Kidney epithelial cell (primary cell): ENCODE results near the gene ACSF3. TPM values are rescaled to one million over a fixed set of nuclear protein-coding genes. Genes with fewer than 3 reads are reported as not detected.

Source experiments
- DNase-seq: peaks from one replicate; pipeline ENCODE4 v3.0.0-alpha.2; 2010; ENCODE audit warnings: low read depth
- H3K27me3 ChIP-seq: 2 replicates; pipeline ENCODE4 v1.6.0; 2011; ENCODE audit warnings: low read length; ENCODE audit not compliant: control insufficient read depth, insufficient read depth
- H3K36me3 ChIP-seq: 2 replicates; pipeline ENCODE4 v1.5.1; 2011; ENCODE audit warnings: low read length; ENCODE audit not compliant: control insufficient read depth, insufficient read depth
- H3K4me3 ChIP-seq: 2 replicates; pipeline ENCODE4 v1.5.1; 2011; ENCODE audit warnings: low read depth, mild to moderate bottlenecking, control low read depth, low read length
- total RNA-seq: library from RNA; depleted of rRNA; stranded (reverse); fragments of >200 nt; gene quantifications from 2 replicates; pipeline ENCODE4 v1.2.3, GENCODE V29; 2015
- TF ChIP-seq, protein P1 (sequence below): IDR thresholded peaks from 2 replicates; pipeline ENCODE4 v1.5.1; 2011; ENCODE audit warnings: mild to moderate bottlenecking, moderate library complexity, low read length, control low read depth, inconsistent platforms; ENCODE audit not compliant: insufficient read depth, poor library complexity, severe bottlenecking

The ACSF3 gene
- total RNA-seq, 1 donor from 2014 or later = 36.9 TPM

DNA sequence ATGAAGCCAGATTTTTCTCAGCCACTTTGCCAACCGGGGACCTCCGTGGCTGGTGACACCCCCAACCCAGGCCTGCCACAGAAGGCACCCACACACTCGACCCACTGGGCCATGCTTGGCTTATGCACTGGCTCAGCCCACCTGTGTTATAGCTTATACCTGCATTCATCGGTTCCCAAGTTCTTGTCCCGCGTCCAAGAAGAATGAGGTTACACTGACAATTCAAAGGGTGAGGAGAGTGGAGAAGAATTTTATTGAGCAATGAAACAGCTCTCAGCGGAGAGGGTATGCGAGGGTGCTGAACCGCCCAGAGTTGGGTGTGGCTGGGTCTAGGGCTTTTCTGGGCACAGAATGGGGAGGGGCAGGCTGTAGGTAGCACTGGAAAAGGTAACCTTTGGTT lies 55.7 kb downstream of the ACSF3 start:
- no peak for DNase-seq
- Histone ChIP-seq H3K27me3 (no peaks in the 10 kb centered on the region), H3K36me3 (peaks cover 2% of the 10 kb centered on the region), H3K4me3 (no peak overlapping the region)
- TF ChIP-seq, protein P1, sequence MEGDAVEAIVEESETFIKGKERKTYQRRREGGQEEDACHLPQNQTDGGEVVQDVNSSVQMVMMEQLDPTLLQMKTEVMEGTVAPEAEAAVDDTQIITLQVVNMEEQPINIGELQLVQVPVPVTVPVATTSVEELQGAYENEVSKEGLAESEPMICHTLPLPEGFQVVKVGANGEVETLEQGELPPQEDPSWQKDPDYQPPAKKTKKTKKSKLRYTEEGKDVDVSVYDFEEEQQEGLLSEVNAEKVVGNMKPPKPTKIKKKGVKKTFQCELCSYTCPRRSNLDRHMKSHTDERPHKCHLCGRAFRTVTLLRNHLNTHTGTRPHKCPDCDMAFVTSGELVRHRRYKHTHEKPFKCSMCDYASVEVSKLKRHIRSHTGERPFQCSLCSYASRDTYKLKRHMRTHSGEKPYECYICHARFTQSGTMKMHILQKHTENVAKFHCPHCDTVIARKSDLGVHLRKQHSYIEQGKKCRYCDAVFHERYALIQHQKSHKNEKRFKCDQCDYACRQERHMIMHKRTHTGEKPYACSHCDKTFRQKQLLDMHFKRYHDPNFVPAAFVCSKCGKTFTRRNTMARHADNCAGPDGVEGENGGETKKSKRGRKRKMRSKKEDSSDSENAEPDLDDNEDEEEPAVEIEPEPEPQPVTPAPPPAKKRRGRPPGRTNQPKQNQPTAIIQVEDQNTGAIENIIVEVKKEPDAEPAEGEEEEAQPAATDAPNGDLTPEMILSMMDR = no peak

DNA sequence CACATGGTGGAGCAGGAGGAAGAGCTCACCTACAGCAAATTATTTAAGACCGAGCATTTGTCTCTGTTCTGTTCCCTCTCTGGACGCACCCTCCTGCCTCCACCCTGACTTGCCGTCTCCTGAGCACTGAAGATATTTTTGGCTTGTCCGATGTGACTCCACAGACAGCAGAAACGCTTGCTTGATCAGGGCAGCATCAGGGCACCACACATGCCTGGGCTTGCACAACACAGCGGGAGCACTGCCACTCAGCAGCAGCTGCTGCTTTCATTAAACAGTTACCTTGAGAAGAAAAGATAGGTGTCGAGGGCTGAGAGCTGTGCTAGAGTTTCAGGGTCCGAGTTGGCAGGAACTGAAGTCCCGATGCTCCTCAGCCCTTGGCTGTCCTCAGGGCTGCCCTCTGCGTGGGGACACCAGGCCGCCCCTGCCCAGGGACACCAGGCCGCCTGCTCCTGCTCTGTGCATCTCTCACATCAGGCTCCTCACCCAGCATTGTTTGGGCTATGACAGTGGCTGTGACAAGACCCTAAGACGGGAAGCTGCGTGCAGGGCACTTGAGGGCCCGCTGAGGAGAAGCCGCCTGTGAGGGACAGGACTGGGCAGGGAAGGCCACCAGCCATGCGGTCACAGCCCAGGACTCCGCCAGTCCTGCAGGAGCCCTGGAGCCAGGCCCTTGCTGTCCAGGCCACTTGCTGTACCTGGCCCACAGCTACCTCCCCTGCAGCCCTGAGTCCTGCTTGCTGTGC lies 56.6 kb downstream of the ACSF3 start:
- TF ChIP-seq, protein P1 = no peak
- Histone ChIP-seq H3K27me3 (no peaks in the 10 kb centered on the region), H3K4me3 (no peak overlapping the region), H3K36me3 (peaks cover 2% of the 10 kb centered on the region)
- no peak for DNase-seq

DNA sequence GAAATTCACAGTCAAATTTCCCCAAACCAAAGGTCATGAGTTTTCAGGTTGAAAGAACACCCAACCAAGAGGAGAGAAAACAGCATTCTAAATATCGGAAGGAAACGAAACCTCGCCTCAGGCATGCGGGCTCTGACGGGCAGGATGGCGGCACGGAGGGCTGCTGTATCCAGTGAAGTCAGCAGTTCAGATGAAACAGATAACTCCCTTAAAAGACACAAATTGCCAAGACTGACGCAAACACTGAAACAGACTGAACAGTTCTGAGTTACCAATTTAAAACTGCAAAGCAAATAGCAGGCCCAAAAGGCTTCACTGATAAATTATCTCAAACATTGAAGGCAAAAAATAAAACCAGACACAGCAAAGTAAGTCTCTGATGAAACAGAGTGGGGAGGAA lies 57.3 kb downstream of the ACSF3 start:
- Histone ChIP-seq H3K4me3 (no peak overlapping the region), H3K27me3 (no peaks in the 10 kb centered on the region), H3K36me3 (peaks cover 2% of the 10 kb centered on the region)
- no peak for DNase-seq
- TF ChIP-seq, protein P1 = no peak

DNA sequence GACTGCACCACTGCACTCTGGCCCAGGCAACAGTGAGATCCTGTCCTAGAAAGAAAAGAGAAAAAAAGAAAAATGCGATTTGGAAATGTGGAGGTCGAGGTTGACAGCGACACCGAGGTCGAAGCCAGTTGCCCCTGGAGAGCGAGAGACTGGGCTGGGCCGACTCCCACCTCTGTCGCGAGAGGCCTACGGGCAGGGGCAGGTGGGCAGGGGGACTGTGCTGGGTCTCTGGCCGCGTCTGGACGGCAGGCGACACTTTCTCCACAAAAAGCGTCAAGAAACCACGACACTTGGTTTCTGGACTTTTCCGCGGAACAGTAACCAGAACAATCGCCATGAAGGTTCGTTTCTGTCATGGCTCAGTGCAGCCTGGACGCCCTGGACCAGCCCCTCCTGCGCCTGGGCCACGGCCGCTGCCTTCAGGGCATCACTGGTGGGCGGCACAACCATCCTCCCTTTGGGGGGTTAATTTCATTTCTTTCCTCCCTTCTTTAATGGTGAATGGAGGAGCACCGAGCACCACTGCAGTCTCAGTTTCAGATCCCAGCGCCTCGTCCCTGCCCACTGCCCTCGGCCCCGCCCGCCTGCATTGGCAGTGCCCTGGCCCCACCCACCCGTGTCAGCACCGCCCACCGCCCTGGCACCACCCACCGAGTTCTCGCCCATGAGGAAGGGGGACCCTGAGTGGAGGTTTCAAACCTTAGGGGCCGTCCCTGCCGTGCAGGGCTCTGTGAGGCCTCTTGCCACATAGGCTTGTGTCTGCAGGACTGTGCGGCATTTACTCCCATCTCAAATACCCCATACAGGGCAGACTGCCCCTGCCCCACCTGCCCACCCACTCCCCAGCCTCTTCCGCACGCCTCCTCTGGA lies 59.4 kb downstream of the ACSF3 start:
- Histone ChIP-seq H3K36me3 (no peaks in the 10 kb centered on the region), H3K27me3 (peaks cover 5% of the 10 kb centered on the region), H3K4me3 (no peak overlapping the region)
- TF ChIP-seq, protein P1 = no peak
- DNase-seq = no peak

DNA sequence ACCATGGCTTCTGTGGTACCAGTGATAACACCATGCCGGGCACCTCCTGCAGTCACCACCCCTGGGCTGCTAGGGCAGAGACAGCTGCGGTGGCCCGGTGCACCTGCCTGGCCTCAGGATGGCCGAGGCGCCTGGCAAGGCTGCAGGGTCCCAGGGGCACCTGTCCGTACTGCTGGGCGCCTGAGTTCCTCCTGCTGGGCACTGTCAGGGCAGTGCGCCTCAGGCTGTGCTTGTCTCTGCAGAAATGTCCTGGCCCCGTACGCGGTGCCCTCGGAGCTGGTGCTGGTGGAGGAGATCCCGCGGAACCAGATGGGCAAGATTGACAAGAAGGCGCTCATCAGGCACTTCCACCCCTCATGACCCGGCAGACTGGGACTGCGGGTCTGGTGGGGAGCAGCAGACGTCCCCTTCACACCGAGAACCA lies 60.2 kb downstream of the ACSF3 start:
- TF ChIP-seq, protein P1 = no peak
- no peak for DNase-seq

More for the DNA sequence above, 60.2 kb downstream of the ACSF3 start:
- H3K4me3 ChIP-seq = no peak overlapping the region
- H3K27me3 ChIP-seq = peaks cover 5% of the 10 kb centered on the region
- no peaks in the 10 kb centered on the region for H3K36me3 ChIP-seq
